IMR-90 (cell line): ENCODE data around the gene ZNF132. TPM values are rescaled to one million over a fixed set of nuclear protein-coding genes. Genes with fewer than 3 reads are reported as not detected.
"Not testable (repeated sequence)": the region's sequence is repeated elsewhere in the genome, so short reads cannot be mapped to it uniquely, and the experiment has no call there.

ENCODE experiments used
- ATAC-seq: fragments of 200-7000 bp; cut with Tn5 transposase; 2 replicates; pipeline ENCODE4 v1.9.1; 2020; ENCODE audit warnings: low read depth, mild to moderate bottlenecking, moderate library complexity
- BruUV-seq: library from RNA; stranded (reverse); fragments of 400-500 nt; replicated peaks from 2 replicates; lab custom pipeline; 2021; lab: Mats Ljungman, UMichigan
- CTCF ChIA-PET: fragments of 300-600 bp; formaldehyde crosslinking; extraction: SDS; loops from one replicate; lab custom pipeline; 2021; ENCODE audit warnings: antibody characterized with exemption; lab: Yijun Ruan, JAX
- POLR2A ChIA-PET: fragments of 300-600 bp; sonication (Branson Sonifier 250); formaldehyde crosslinking; loops from one replicate; lab custom pipeline; 2022; ENCODE audit warnings: antibody characterized with exemption; ENCODE audit not compliant: unreplicated experiment; lab: Charles Lee
- DNase-seq: peaks from one replicate; pipeline ENCODE4 v3.0.0; 2013
- H2AFZ ChIP-seq: replicated peaks from 2 replicates; pipeline ENCODE3; 2013; ENCODE audit warnings: low read length, mild to moderate bottlenecking; ENCODE audit not compliant: poor library complexity
- H2AK5ac ChIP-seq: 2 replicates; pipeline ENCODE4 v1.6.1; 2013; ENCODE audit warnings: low read depth, low read length, inconsistent platforms
- H2AK9ac ChIP-seq: replicated peaks from 2 replicates; pipeline ENCODE3; 2013; ENCODE audit warnings: mild to moderate bottlenecking, low read depth, low read length, moderate library complexity; ENCODE audit not compliant: poor library complexity
- H2BK120ac ChIP-seq: 2 replicates; pipeline ENCODE4 v1.6.1; 2013; ENCODE audit warnings: low read depth, low read length, inconsistent platforms
- H2BK15ac ChIP-seq: 3 replicates; pipeline ENCODE4 v1.6.1; 2013; ENCODE audit warnings: low read depth, low read length, inconsistent platforms
- H2BK20ac ChIP-seq: 2 replicates; pipeline ENCODE4 v1.6.1; 2013; ENCODE audit warnings: low read depth, mild to moderate bottlenecking, inconsistent platforms, low read length, moderate library complexity
- H2BK5ac ChIP-seq: 2 replicates; pipeline ENCODE4 v1.6.1; 2013; ENCODE audit warnings: mild to moderate bottlenecking, low read depth, low read length, inconsistent platforms; ENCODE audit not compliant: poor library complexity, severe bottlenecking
- H3K14ac ChIP-seq: replicated peaks from 2 replicates; pipeline ENCODE4 v1.6.1; 2013; ENCODE audit warnings: low read depth, low read length, inconsistent platforms
- H3K18ac ChIP-seq: 2 replicates; pipeline ENCODE4 v1.6.1; 2013; ENCODE audit warnings: low read depth, low read length, control low read depth
- H3K23ac ChIP-seq: 2 replicates; pipeline ENCODE4 v1.6.1; 2013; ENCODE audit warnings: low read depth, low read length, inconsistent platforms
- H3K27ac ChIP-seq: 2 replicates; pipeline ENCODE4 v1.5.1; 2013; ENCODE audit warnings: mild to moderate bottlenecking, control low read depth, low read length; ENCODE audit not compliant: insufficient read depth
- H3K27me3 ChIP-seq: 2 replicates; pipeline ENCODE4 v1.6.1; 2013; ENCODE audit warnings: low read length; ENCODE audit not compliant: control insufficient read depth, insufficient read depth
- H3K36me3 ChIP-seq: 2 replicates; pipeline ENCODE4 v1.6.1; 2013; ENCODE audit warnings: low read length, mixed read lengths; ENCODE audit not compliant: control insufficient read depth, insufficient read depth
- H3K4ac ChIP-seq: 2 replicates; pipeline ENCODE4 v1.6.1; 2013; ENCODE audit warnings: low read depth, low read length, inconsistent platforms
- H3K4me1 ChIP-seq: 2 replicates; pipeline ENCODE4 v1.6.1; 2013; ENCODE audit warnings: low read length, mixed read lengths; ENCODE audit not compliant: control insufficient read depth, insufficient read depth
- H3K4me2 ChIP-seq: 2 replicates; pipeline ENCODE4 v1.6.1; 2013; ENCODE audit warnings: low read depth, mild to moderate bottlenecking, control low read depth, low read length, moderate library complexity
- H3K4me3 ChIP-seq: 2 replicates; pipeline ENCODE4 v1.5.1; 2013; ENCODE audit warnings: low read depth, mild to moderate bottlenecking, control low read depth, low read length, moderate library complexity; ENCODE audit not compliant: insufficient read depth
- H3K56ac ChIP-seq: 2 replicates; pipeline ENCODE4 v1.6.1; 2013; ENCODE audit warnings: low read length, inconsistent platforms; ENCODE audit not compliant: insufficient read depth; ENCODE audit errors: extremely low read depth
- H3K79me1 ChIP-seq, 2 experiments: 2 replicates each; pipeline ENCODE4 v1.6.1; 2013; ENCODE audit warnings: low read length in 2 of 2, inconsistent platforms in 1 of 2, low read depth in 1 of 2
- H3K9ac ChIP-seq: 2 replicates; pipeline ENCODE4 v1.6.1; 2013; ENCODE audit warnings: low read depth, low read length, control low read depth
- H3K9me1 ChIP-seq: 2 replicates; pipeline ENCODE4 v1.6.1; 2013; ENCODE audit warnings: low read length, inconsistent platforms; ENCODE audit not compliant: insufficient read depth
- H3K9me3 ChIP-seq: 2 replicates; pipeline ENCODE4 v1.6.1; 2013; ENCODE audit warnings: low read length; ENCODE audit not compliant: control insufficient read depth, insufficient read depth
- H4K20me1 ChIP-seq: 2 replicates; pipeline ENCODE4 v1.6.1; 2013; ENCODE audit warnings: low read length, inconsistent platforms; ENCODE audit not compliant: insufficient read depth
- H4K5ac ChIP-seq: 2 replicates; pipeline ENCODE4 v1.6.1; 2013; ENCODE audit warnings: mild to moderate bottlenecking, low read depth, low read length, control low read depth
- H4K8ac ChIP-seq, 2 experiments: 2 replicates each; pipeline ENCODE4 v1.6.1; 2013; ENCODE audit warnings: low read depth in 2 of 2, low read length in 2 of 2, control low read depth in 1 of 2, inconsistent platforms in 1 of 2
- H4K91ac ChIP-seq: 2 replicates; pipeline ENCODE4 v1.6.1; 2013; ENCODE audit warnings: low read depth, low read length, inconsistent platforms; ENCODE audit not compliant: insufficient read depth
- CEBPB ChIP-seq: IDR thresholded peaks from 2 replicates; pipeline ENCODE4 v1.6.1; 2012; ENCODE audit warnings: low read depth, low read length, improper control_type of control experiment
- CTCF ChIP-seq: conservative IDR thresholded peaks from 2 replicates; pipeline ENCODE4 v1.5.1; 2012; ENCODE audit warnings: mild to moderate bottlenecking, low read depth, low read length, improper control_type of control experiment
- WGBS, 2 experiments: methylation state at CpG; one replicate each; pipeline versions ENCODE4 v1.1.5 to v1.1.7; 2013; ENCODE audit warnings: missing lambda C conversion rate in 2 of 2; ENCODE audit not compliant: insufficient read length in 1 of 2; ENCODE audit errors: extremely low coverage in 2 of 2; 5-methylcytosine and 5-hydroxymethylcytosine counted together
- dilution Hi-C: fragments of 300-500 bp; cut with HindIII; formaldehyde crosslinking; loops from one replicate; pipeline ENCODE4 v1.14.3; 2018; ENCODE audit warnings: low sequenced_read_pairs; ENCODE audit not compliant: unreplicated experiment
- in situ Hi-C: fragments of 300-500 bp; cut with MboI; formaldehyde crosslinking; loops from 3 replicates; pipeline ENCODE4 v1.14.3; 2019; ENCODE audit warnings: low sequenced_read_pairs, inconsistent platforms, mixed read lengths
- intact Hi-C: fragments of 100-400 bp; cut with micrococcal nuclease; formaldehyde crosslinking; loops from 2 replicates; pipeline ENCODE4 v1.10.0; 2022
- polyA plus RNA-seq, 3 experiments: library from polyadenylated mRNA; depleted of rRNA; stranded (reverse); fragments of >200 nt; gene quantifications; 2 replicates each; pipeline ENCODE4 v1.2.3, GENCODE V29; 2012; ENCODE audit warnings: low replicate concordance in 1 of 3
- total RNA-seq: library from RNA; depleted of rRNA; stranded (reverse); fragments of >200 nt; gene quantifications from 2 replicates; pipeline ENCODE4 v1.2.3, GENCODE V29; 2012

The ZNF132 gene
- total and polyA plus RNA-seq, 2 of the 4 experiments (the other 2 are of a cell fraction): 2.4 to 13.6 TPM

- TF ChIP-seq CTCF (peak; percentile 39), CEBPB (no peak)
- CTCF ChIA-PET: no interaction called here
- H4K8ac ChIP-seq: peak overlapping the region in 1 of 2 experiments; percentile 96; a peak in 2 of 4 replicates
- H4K91ac ChIP-seq: no peak overlapping the region
- in situ Hi-C loops: no loop called here
- H3K79me1 ChIP-seq: peaks cover 26 to 43% of the 10 kb centered on the region in 2 experiments
- no peak overlapping the region for H3K56ac ChIP-seq
- DNase-seq (no peak), ATAC-seq (no peak)
- peak overlapping the region; percentile 96 for H3K9ac ChIP-seq
- peaks cover 13% of the 10 kb centered on the region for H3K4me1 ChIP-seq
- peak overlapping the region; percentile 86; the same call in 1 of the 2 replicates for H3K4ac ChIP-seq
- H3K36me3 ChIP-seq: no peaks in the 10 kb centered on the region
- H3K27me3 ChIP-seq: no peaks in the 10 kb centered on the region
- H2BK15ac ChIP-seq: no peak overlapping the region
- H2AK5ac ChIP-seq: peak overlapping the region; percentile 88
- no peak overlapping the region; the same call in 1 of the 2 replicates for H3K14ac ChIP-seq
- POLR2A ChIA-PET: no interaction called here
- 40% methylated on average over 2 of the region's 10 CpGs; no CpG with 5 or more reads in 1 of the 2 experiments for WGBS, 2 experiments
- H3K9me3 ChIP-seq: no peaks in the 10 kb centered on the region
- peak overlapping the region; percentile 91 for H2AFZ ChIP-seq
- intact Hi-C loops: no loop called here
- H4K5ac ChIP-seq: no peak overlapping the region
- H3K23ac ChIP-seq: peak overlapping the region; percentile 63
- no peak overlapping the region for H2BK20ac ChIP-seq
- H4K20me1 ChIP-seq: peaks cover 12% of the 10 kb centered on the region
- TSS peak; percentile 43 for BruUV-seq
- H3K4me3 ChIP-seq: peak overlapping the region; percentile 95; the same call in 1 of the 2 replicates
- H3K4me2 ChIP-seq: peak overlapping the region; percentile 98
- no peak overlapping the region for H2BK120ac ChIP-seq
- no peak overlapping the region; the same call in 1 of the 2 replicates for H3K27ac ChIP-seq
- H2BK5ac ChIP-seq: peak overlapping the region; percentile 31
- dilution Hi-C loops: no loop called here
- H3K9me1 ChIP-seq: peaks cover 21% of the 10 kb centered on the region
- H3K18ac ChIP-seq: no peak overlapping the region
- H2AK9ac ChIP-seq: peak overlapping the region; percentile 82
These were observed 32.9 kb downstream of the ZNF132 start for GRCh38 chr19:58406818-58407657.

GRCh38 chr19:58403920-58404478, 36.0 kb downstream of the ZNF132 start:
- intact Hi-C loops, H3K23ac ChIP-seq, H2AFZ ChIP-seq, H2BK120ac ChIP-seq, H3K4me3 ChIP-seq, H3K4me2 ChIP-seq, DNase-seq, H4K5ac ChIP-seq, H3K27me3 ChIP-seq, ATAC-seq, H3K9me3 ChIP-seq, in situ Hi-C loops, H4K91ac ChIP-seq, H2BK20ac ChIP-seq, POLR2A ChIA-PET, H3K27ac ChIP-seq, H3K36me3 ChIP-seq, H2BK15ac ChIP-seq, H4K20me1 ChIP-seq, CTCF ChIA-PET, H4K8ac ChIP-seq, H2AK9ac ChIP-seq, dilution Hi-C loops, H3K14ac ChIP-seq, H3K18ac ChIP-seq, H2AK5ac ChIP-seq, H3K56ac ChIP-seq, H3K9ac ChIP-seq, H2BK5ac ChIP-seq, H3K4ac ChIP-seq, BruUV-seq: not testable (repeated sequence)
- peaks cover 11% of the 10 kb centered on the region for H3K4me1 ChIP-seq
- WGBS, 2 experiments: no CpG with 5 or more reads among the region's 5 CpGs
- H3K9me1 ChIP-seq: peaks cover 10% of the 10 kb centered on the region
- peaks cover 19 to 36% of the 10 kb centered on the region in 2 experiments for H3K79me1 ChIP-seq
